Effector memory CD4-positive, alpha-beta T cell (primary cell): ENCODE data around the gene SEMA4C.

ENCODE experiments used
- DNase-seq, 3 donors: peaks; one replicate each; pipeline ENCODE4 v3.0.0-alpha.2; 2020
- H3K27ac ChIP-seq: 2 replicates; pipeline ENCODE4 v1.7.0; 2013; ENCODE audit warnings: mild to moderate bottlenecking, low read length, moderate library complexity; ENCODE audit not compliant: insufficient read depth, poor library complexity, severe bottlenecking
- H3K27me3 ChIP-seq: replicated peaks from 2 replicates; pipeline ENCODE4 v1.7.0; 2013; ENCODE audit warnings: mild to moderate bottlenecking, low read length; ENCODE audit not compliant: insufficient read depth, control insufficient read depth, poor library complexity, severe bottlenecking
- H3K36me3 ChIP-seq: 2 replicates; pipeline ENCODE4 v1.7.0; 2013; ENCODE audit warnings: mild to moderate bottlenecking, low read length, moderate library complexity; ENCODE audit not compliant: control insufficient read depth, insufficient read depth
- H3K4me1 ChIP-seq: 2 replicates; pipeline ENCODE4 v1.7.0; 2013; ENCODE audit warnings: low read length, mild to moderate bottlenecking; ENCODE audit not compliant: control insufficient read depth, insufficient read depth, poor library complexity, severe bottlenecking
- H3K4me3 ChIP-seq: 2 replicates; pipeline ENCODE4 v1.7.0; 2013; ENCODE audit warnings: low read length, low read depth, mild to moderate bottlenecking; ENCODE audit not compliant: insufficient read depth, poor library complexity, severe bottlenecking
- H3K9me3 ChIP-seq: 2 replicates; pipeline ENCODE4 v1.7.0; 2013; ENCODE audit warnings: mild to moderate bottlenecking, low read length, moderate library complexity; ENCODE audit not compliant: control insufficient read depth
- total RNA-seq, 3 donors: gene quantifications; one replicate each; lab custom pipeline; 2026; lab: John Stamatoyannopoulos, UW

Gene SEMA4C, protein sequence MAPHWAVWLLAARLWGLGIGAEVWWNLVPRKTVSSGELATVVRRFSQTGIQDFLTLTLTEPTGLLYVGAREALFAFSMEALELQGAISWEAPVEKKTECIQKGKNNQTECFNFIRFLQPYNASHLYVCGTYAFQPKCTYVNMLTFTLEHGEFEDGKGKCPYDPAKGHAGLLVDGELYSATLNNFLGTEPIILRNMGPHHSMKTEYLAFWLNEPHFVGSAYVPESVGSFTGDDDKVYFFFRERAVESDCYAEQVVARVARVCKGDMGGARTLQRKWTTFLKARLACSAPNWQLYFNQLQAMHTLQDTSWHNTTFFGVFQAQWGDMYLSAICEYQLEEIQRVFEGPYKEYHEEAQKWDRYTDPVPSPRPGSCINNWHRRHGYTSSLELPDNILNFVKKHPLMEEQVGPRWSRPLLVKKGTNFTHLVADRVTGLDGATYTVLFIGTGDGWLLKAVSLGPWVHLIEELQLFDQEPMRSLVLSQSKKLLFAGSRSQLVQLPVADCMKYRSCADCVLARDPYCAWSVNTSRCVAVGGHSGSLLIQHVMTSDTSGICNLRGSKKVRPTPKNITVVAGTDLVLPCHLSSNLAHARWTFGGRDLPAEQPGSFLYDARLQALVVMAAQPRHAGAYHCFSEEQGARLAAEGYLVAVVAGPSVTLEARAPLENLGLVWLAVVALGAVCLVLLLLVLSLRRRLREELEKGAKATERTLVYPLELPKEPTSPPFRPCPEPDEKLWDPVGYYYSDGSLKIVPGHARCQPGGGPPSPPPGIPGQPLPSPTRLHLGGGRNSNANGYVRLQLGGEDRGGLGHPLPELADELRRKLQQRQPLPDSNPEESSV
- 62.2 to 79.4 (median 63.5) reads per million in 3 donors for total RNA-seq

DNA sequence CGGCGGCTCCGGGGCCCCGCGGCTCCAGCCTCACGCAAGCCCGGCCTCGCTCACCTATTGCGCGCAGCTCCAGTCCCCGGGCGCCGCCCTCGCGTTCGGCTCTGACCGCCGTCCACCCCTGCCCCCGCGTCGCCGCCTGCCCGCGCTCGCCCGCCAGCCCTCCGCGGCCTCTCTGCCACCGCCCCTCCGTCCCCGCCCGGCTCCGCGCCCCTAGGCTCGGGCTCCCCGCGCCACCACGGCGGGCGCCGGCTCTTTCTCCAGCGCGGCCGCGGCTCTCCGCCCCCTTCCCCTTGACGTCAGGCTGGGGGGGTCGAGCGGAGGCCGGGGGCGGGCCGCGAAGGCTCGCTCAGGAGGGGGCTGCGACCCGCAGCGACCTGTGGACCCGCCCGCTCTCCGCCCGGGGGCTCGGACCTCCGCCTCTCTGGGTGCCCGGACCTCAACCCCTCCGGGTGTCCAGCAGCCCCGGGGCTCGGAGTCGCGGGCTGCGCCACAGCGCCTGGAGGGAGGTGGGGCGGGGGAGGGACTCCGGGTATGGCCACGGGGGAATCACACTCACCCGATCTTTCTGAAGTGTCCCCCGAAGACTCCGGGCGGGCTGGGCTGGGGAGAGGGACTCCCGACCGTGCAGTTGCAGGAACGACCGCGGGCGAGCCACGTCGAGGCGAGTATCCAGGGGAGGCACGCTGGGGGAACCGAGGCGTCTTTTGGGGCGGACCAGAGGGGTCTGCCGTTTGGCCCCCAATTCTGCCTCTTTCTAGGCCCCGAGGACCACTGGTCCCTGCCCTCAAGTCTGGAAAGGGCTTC, at the start of gene SEMA4C:
TSS of gene SEMA4C (minus strand) at position 259 of the 804 bp plus-strand sequence. CDS start 2,194 bp downstream, outside the sequence.
- Histone ChIP-seq H3K9me3 (no peaks in the 10 kb centered on the region), H3K36me3 (peaks cover 19% of the 10 kb centered on the region), H3K27me3 (no peaks in the 10 kb centered on the region), H3K4me1 (peaks cover 45% of the 10 kb centered on the region), H3K27ac (peak within 1 kb of the TSS; percentile 81), H3K4me3 (peak within 1 kb of the TSS; percentile 96)
- DNase-seq: peak; percentile 48 to 52 (median 52)

DNA sequence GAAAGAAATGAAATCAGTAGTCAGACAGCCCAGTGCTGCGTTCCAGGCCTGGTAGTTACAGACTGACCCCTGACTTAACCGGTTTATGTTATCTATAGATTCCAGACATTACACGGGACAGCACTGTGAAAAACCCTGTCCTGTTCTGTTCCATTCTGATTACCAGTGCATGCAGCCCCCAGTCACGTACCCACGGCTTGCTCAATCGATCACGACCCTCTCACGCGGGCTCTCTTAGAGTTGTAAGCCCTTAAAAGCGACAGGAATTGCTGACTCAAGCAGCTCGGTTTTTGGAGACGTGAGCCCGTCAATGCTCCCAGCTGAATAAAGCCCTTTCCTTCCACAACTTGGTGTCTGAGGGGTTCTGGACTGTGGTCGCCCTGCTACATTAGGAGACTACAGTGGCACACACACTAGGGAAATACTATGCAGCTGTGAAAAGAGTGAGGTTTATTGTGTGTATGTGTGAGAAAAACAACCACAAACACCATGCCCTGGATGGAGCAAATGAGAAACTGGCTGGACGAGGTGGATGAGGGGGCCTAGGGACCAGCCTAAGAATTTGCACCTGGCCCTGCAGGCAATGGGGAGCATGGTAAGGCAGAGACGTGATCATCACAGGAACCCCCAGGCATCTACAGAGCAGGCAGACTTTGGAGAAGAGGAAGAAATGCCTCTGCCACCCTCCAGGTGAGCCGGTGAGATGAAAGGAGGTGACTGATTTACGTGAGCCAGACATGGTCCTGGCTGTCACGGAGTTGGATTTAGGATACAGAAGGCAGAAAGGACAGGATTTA, 49.1 kb upstream of the SEMA4C start:
- Histone ChIP-seq H3K4me3 (no peak overlapping the region), H3K36me3 (no peaks in the 10 kb centered on the region), H3K27me3 (no peaks in the 10 kb centered on the region), H3K4me1 (peaks cover 25% of the 10 kb centered on the region), H3K27ac (no peak overlapping the region), H3K9me3 (no peaks in the 10 kb centered on the region)
- DNase-seq: no peak

DNA sequence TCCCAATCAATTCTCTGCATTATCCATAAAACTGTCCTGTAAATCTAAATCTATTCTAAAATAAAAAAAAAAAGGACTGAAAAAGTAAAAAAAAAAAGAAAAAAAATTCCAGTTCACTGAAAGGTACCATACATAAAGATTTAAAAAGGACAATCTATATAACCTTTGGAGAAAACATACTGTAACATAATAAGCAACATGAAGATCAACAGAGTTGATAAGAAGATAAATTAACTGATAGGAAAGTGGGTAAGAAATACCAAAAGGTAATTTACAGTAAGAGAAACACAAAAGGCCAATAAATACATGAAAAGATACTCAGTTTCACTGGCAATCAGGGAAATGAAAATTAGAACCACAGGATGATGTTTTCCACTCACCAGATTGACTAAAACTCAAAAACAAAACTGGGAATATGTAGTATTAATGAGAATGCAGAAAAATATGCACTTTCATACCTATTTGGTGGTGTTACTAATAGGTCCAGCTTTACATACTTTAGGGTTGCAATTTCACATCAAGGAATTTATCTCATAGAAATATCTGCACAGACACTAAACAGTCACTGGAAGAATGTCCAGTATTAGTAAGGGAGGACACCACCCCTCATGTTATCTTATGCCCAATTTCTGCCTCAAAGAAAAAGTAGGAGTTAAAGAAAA, 48.3 kb upstream of the SEMA4C start:
- Histone ChIP-seq H3K9me3 (no peaks in the 10 kb centered on the region), H3K27me3 (no peaks in the 10 kb centered on the region), H3K4me3 (no peak overlapping the region), H3K36me3 (no peaks in the 10 kb centered on the region), H3K4me1 (peaks cover 30% of the 10 kb centered on the region), H3K27ac (no peak overlapping the region)
- no peak for DNase-seq

DNA sequence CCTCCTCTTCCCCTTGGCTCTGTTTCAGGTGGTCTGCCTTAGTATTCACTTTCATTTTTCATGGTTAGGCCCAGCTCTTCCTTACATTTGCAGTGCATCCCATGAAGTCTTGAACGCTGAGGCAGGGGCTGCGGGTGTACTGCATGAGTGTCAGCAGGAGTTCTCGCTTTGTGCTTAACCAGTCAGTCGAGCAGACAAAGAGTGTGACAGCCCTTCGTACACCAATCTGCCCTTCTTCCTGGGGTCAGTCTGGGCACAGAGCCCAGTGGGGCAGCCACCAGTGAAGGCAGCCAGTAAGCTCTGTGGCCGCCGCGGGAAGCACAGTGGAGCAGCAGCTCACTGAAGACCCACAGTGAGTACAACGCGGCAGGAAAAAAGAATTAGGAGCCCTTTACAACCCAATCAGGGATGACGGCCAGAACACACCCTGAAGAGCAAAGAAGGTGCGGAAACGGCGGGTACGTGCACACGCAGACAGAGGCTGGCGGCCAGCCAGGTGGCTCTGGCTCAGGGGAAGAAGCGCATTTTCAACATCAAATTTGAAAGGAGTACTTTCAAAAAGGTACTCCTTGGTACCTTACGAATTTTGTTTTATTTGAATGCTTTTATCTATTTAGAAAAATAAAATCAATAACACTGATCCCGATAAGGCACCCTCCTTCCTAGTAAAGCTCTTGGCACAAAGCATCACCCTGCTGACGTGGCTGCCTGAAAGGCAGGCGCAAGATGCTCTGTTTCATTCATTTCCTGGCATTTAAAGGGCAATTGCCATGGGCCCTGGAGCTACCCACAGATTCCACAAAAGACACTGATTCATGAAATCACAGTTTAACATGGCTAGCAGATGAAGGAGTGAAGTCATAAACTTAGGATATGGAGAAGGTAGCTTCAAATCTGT, 47.0 kb upstream of the SEMA4C start:
- no peak for DNase-seq
- Histone ChIP-seq H3K27me3 (no peaks in the 10 kb centered on the region), H3K4me3 (no peak overlapping the region), H3K9me3 (no peaks in the 10 kb centered on the region), H3K36me3 (no peaks in the 10 kb centered on the region), H3K27ac (no peak overlapping the region), H3K4me1 (peaks cover 43% of the 10 kb centered on the region)

DNA sequence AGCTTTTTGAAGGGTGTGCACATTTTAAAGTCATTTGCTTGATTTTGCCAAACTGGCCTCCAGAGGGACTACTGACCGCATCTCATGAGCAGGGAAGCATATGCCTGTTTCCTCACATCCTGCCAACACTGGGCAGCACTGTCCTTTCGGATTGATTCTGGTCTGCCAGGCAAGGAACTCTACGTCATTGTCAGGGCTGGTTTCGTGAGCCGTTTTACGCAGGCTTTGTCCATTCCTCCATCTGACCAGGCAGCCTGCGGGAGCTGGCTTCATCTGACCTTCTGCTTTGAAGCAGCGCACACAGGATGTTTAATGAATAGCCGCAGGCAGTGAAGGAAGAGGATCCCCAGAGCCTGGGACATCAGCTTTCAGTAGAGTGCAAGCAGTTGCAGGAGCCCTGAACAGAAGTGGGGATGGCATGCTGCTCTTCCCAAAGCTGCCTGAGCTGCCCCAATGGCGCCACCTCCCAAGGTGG, 46.3 kb upstream of the SEMA4C start:
- no peaks in the 10 kb centered on the region for H3K9me3 ChIP-seq
- no peak overlapping the region for H3K27ac ChIP-seq
- no peaks in the 10 kb centered on the region for H3K27me3 ChIP-seq
- no peak for DNase-seq
- H3K4me1 ChIP-seq: peaks cover 47% of the 10 kb centered on the region
- no peaks in the 10 kb centered on the region for H3K36me3 ChIP-seq
- no peak overlapping the region for H3K4me3 ChIP-seq

DNA sequence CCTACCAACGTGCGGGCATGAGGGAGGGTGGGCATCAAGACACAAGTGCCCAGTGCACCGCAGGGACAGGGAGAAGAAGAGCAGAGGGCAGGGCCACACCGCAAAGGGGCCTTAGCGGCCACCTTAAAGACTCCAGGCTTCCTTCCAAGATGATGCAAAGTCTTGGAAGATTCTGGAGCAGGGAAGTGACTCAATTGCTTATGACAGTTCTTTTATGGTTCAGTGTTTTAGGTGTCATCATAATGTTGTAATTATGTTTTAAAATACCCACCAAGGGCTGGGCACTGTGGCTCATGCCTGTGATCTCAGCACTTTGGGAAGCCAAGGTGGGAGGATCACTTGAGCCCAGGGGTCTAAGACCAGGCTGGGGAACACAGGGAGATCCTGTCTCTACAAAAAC, 44.5 kb upstream of the SEMA4C start:
- Histone ChIP-seq H3K4me3 (peak overlapping the region; percentile 44), H3K4me1 (peaks cover 47% of the 10 kb centered on the region), H3K9me3 (no peaks in the 10 kb centered on the region), H3K27me3 (no peaks in the 10 kb centered on the region), H3K36me3 (no peaks in the 10 kb centered on the region), H3K27ac (peak overlapping the region; percentile 50)
- no peak for DNase-seq

DNA sequence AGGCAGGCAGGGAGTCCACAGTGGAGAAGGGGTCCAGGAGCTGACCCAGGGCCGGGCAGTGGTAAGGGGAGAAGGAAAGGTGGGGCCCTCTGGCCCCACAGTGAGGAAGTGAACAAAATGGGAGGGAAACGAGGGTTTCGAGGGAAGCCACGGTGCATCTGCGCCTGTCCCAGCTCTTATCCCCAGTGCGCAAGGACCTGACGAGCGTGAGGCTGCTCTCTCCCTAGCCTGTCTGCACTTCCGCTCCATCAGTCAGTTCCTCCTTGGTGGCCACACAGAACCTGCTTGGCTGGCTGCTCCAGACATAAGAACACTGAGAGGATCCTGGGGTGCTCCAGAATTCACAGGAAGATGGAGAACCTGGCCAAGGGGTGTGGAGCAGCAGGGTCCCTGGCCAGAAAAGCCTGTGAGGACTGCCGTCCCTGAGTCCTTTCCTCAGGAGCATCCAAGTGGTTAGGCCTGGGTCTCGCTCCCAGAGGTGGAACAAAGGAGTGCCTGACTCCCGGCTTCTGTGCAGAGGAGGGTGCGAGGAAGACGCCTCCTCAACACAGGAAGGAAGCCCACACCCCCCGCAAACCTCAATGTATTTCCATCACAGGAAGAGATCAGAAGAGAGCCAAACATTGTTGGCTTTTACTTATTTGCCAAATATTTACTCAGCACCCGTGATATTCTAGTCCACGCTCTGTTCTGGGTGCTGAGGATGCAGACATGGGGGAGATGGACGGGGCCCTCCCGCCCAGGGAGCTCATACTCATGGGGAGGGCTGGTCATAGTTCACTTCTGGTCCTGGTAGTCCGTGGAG, 43.7 kb upstream of the SEMA4C start:
- Histone ChIP-seq H3K4me3 (peak overlapping the region; percentile 44), H3K4me1 (peaks cover 47% of the 10 kb centered on the region), H3K9me3 (no peaks in the 10 kb centered on the region), H3K27me3 (no peaks in the 10 kb centered on the region), H3K27ac (peak overlapping the region; percentile 50), H3K36me3 (no peaks in the 10 kb centered on the region)
- DNase-seq: peak; percentile 22 to 30 (median 30)

DNA sequence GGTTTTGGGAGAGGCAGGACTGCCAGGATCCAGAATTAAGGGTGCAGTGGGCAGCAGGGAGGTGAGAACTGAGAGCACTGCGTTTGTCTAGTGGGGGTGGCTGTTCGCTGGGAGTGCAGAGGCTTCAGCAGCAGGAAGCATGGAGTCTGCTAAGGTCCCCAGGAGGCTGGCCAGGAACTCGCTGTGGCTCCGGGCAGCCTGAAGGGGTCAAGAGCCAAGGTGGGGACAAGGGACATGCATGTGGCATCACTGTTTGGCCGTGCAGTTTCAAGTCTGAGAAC, 43.2 kb upstream of the SEMA4C start:
- Histone ChIP-seq H3K4me3 (peak overlapping the region; percentile 44), H3K4me1 (peaks cover 47% of the 10 kb centered on the region), H3K27ac (peak overlapping the region; percentile 50), H3K27me3 (no peaks in the 10 kb centered on the region), H3K36me3 (no peaks in the 10 kb centered on the region), H3K9me3 (no peaks in the 10 kb centered on the region)
- no peak for DNase-seq
